Measurements from ENCODE around the gene SYNDIG1.

The SYNDIG1 gene

GRCh38 chr20:24699321-24700165, 230.1 kb downstream of the SYNDIG1 start:
- DNase-seq: no peak

GRCh38 chr20:24700166-24700860, 230.9 kb downstream of the SYNDIG1 start:
- DNase-seq: no peak

GRCh38 chr20:24701027-24701426, 231.6 kb downstream of the SYNDIG1 start:
- DNase-seq: no peak

DNA sequence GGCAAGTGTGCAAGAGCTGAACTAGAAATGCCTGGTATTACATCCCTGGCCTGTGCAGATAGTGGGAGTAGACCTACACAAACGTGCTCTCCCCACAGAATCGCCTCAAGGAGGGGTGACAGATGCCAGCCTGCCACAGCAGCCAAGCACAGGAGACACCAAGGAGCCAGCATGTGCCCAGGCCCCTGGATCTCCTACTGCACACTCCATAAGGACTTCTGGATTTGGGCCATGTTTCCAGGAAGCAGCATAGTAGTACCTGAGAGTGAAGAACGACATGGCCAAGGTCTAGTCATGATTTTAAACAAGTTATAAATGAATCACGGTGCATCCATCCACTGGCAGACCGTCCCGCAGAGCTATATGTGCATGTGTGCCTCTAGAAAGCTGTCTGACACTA, 232.2 kb downstream of the SYNDIG1 start:
- DNase-seq: no peak

DNA sequence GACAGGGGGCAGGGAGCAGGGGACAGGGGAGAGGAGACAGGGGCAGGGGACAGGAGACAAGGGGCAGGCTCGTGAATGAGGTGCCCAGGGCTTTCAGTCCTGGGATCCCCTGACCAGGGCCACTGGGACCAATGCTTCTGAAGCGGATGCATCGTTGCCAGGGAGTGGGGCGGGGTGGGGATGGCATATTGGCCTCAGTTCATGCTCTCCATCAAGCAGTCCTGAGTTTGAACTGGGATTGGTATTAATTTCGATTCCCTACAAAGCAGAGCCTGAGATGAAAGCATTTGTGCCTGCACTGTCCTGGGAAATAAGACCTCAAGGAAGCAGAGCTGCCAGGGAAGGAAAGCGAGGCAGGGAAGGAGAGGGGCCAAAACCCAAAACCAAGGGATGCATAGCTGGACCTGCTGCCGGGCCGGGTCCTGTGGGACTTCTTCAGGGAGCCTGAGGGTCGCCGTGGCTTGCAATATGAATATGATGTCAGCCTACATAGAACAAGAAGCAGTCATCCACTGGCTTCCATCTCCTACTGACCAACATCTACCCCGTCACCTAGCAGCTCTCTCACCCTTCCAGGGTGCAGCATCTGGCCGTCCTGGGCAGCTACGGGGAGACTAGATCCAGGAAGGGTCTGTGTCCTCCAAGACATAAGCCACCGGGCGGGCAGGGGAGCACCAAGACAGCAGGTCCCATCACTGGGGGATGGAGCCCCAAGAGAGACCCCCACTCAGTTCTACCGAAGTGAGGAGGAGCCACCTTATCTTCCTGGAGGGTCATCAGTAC, 233.3 kb downstream of the SYNDIG1 start:
- DNase-seq: no peak

DNA sequence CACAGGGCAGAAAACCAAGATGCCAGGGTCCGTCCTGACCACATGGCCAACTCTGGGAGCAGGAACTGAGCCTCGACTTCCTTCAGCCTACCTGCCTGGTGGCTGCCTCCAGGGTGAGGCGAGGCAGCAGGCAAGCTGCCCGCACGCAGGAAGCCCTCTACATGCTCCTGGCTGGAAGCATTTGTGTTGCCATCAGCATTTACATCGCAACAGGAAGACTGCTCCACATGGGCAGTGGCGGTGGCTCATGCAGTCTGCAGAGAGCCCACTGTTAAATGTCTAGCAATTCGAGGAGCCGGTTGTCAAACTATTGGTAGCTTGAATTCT, 233.8 kb downstream of the SYNDIG1 start:
- DNase-seq: no peak

DNA sequence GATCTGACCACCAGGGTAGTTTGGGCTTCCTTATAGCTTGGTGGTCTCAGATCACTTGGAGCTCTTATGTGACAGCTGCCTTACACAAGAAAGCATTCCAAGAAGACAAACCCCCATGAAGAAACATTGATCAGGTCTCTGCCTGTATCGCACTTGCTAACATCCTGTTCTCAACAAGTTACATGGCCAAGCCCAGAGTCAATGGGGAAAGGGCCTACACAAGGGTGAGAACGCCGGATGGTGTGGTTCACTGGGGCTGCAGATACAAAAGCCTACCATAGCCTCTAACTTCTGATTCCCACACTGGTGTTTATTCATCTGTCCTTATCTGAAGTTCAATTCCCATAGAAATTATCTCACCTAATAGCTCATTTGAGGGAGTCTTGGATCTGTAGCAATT, 235.5 kb downstream of the SYNDIG1 start:
- DNase-seq: no peak

DNA sequence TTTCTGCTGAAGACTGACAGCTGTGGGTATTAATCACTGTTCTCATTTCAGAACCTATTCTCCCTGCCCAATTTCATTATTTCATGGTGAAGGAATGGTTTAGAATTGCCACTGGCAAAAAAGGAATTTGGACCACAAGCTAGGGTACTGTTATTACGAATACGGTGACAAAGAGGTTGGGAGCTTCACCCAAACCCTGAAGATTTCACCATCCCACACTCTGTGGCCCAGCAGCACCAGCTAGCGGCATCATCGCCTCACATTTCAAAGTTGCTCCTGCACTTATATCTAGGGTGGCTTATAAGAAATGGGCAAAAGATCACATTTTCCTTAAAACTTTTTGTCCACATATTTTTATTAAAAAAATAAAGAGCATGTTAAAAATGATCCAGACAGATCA, 236.1 kb downstream of the SYNDIG1 start:
- DNase-seq: peak; percentile 16

GRCh38 chr20:24708411-24709295, 239.2 kb downstream of the SYNDIG1 start:
- no peak for DNase-seq
